Stimulated activated CD4-positive, alpha-beta T cell treated with anti-CD3 and anti-CD28 coated beads, Interleukin-12 subunit alpha, Interleukin-12 subunit beta, amount 100 ng/mL, for 4 hours (primary cell): ENCODE measurements around the gene SLC38A11.

ENCODE experiments used
- DNase-seq: peaks from one replicate; pipeline ENCODE4 v3.0.0-alpha.2; 2020

Gene SLC38A11

DNA sequence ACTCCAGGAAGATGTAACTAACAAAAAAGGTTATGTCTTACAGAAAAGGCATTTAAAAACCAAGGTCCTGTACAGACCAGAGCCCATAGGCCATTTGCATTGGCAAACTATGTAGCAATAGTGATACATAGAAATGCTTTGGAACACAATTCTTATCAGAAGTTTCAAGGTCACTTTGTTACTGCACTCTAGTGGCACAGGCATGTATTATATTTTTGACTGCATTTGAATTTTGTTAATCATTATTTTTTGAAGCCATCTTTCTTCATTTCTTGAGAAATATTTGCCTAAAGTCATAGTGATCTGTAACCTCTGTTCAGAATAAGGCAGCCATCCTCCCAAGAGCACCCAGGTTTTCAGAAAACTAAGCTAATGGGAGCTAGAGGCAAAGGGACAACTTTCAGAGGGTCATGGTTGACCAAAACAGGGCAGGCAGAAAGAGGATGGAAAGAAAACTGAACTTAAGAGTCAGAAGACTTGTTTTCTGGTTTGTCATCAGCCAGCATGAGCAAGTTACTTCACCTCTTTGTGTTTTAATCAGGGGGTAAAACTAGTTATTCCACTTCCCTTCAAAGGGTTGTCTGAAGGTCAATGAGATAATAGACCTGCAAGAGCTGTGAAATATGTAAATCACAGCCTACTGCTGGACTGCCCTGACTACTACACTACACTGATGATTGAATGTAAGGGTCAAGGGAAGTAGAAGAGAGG, 41.5 kb downstream of the SLC38A11 start:
- no peak for DNase-seq

- DNase-seq: no peak
Observed at GRCh38 chr2:164913011-164913410, 42.3 kb downstream of the SLC38A11 start.

DNA sequence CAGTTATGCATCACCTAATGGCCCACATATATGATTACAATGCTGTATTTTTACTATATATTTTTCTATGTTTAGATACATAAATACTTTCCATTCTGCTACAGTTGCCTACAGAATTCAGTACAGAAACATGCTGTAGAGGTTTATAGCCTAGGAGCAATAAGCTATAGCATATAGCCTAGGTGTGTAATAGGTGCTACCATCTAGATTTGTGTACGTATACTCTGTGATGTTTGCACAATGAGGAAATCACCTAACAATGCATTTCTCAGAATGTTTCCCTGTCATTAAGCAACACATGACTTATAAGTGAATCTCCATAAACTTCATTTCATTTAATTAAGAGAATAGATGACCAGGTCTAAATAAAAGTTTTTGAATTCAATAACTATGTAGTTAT, 43.5 kb downstream of the SLC38A11 start:
- DNase-seq: no peak

GRCh38 chr2:164910101-164910899, 45.0 kb downstream of the SLC38A11 start:
- DNase-seq: no peak

GRCh38 chr2:164906947-164907346, 48.4 kb downstream of the SLC38A11 start:
- no peak for DNase-seq

- no peak for DNase-seq
Observed at GRCh38 chr2:164905307-164905706, 50.0 kb downstream of the SLC38A11 start.

- DNase-seq: no peak
Observed at GRCh38 chr2:164903951-164904350, 51.4 kb downstream of the SLC38A11 start.

DNA sequence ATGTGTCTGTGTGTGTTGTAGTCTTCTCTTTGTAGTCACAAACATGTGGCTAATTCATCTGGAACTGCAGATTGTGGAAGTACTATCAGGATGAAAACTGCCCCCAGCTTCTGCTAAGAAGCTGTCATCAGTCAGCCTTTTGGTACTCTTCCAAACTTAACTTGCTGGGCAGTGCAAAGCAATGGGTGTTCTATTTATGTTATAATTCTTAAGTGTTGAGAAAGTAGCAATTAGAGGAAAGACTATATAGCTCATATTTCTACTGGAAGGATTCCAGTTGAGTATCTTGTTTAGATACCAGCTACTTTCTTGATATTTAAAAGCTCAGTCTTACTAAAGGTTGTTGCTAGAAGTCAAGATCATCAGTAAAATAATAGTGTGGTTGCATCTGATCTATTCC, 52.1 kb downstream of the SLC38A11 start:
- no peak for DNase-seq

DNA sequence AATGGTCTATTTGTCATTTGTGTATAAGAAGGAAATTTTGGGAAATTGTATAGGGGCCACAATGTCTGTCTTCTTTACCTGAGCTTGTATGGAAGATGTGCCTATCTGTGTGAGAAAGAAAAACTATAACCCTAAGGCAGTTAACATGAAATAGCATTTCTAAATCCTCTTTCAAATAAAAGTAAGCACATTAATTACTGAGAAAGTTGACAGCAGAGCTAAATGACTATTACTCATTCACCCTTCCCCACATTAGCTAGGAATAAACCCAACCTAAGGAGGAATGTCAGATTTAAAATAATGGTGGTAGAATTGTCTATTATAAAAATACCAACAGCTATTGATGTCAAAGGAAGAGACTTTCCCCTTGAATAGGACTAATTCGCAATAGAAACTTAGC, 56.2 kb downstream of the SLC38A11 start:
- no peak for DNase-seq

DNA sequence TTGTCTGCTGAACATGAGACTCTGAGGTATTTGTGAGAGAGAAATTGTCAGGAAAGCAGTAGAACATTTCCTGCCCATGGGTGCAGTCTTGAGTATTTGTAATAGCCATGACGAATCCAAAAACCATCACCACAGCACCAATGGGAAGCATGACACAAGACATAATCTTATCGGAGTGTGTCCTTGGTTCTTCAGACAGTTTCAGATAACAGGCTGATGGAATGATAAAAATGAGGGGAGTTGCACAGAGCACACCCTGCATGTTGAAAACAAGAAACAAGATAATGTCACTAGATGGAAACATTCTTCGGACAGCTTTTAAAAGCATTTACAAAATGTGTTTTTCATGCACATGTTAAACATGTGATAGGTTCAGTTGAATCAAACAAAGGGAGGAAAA, 56.9 kb downstream of the SLC38A11 start:
- no peak for DNase-seq

DNA sequence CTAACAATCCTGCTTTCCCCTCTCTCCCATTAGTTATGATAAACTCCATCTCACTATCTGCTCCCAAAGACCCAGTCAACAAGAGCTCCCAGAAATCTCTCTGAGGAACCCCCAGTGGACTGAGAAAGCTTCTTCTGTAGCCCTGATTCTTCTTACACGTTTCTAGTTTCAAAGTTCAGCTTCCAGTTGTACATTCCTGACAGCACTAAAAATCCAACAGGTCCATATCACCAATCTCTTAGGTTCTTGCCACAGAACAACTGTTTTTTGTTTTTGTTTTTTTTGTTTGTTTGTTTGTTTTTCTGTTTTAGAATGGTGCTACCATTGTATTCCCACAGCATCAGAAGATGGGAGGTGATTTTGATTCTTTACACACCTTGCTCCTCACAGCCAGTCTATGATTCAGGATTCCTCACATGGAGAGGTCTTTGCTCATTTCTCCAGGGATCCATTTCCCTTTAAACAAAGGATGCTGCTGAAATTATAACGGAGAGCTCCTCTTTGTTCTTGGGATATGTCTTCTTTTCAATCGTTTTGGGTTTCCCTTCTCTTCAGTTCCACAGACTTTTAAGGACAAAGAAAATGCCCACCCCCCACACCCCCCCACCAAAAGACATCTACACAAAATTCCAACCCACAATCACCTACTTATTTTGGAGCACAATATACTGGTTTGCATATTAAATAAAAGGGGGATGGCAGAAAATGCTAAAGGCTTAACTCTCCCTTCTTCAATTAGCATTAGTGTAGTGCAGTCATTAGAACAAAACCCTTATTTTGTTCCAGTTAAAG, 57.7 kb downstream of the SLC38A11 start:
- DNase-seq: no peak

DNA sequence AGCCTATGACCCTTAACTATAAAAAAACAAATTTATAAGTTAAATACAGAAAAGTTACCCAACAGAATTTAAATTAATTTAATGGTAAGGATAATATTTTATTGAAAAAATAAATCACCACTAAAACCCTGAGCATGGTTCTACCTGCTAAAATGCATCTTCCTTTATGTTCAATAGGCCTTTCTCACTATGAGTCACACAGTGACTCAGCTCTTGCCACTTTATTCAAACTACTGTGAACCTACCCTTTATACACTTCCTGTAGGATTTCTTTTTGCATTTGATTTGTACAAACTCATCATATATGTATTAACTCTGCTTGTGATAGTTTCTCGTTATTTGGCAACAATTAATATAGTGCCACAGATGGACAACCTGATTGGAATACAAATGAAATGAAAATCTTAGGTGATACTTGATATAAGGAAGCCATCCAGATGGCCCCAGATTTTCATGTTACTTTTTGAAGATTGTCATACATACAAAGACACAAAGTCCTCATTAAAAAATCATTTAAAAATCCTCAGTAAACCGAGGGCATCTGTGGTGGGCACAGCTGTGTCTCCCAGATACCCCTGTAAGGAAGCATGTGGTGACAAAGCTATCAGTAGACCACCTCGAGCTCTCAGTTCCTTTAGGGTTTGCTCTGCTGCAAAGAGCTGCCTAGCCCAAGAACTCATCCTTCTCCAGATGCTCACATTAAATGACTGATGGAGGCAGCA, 58.5 kb downstream of the SLC38A11 start:
- no peak for DNase-seq

DNA sequence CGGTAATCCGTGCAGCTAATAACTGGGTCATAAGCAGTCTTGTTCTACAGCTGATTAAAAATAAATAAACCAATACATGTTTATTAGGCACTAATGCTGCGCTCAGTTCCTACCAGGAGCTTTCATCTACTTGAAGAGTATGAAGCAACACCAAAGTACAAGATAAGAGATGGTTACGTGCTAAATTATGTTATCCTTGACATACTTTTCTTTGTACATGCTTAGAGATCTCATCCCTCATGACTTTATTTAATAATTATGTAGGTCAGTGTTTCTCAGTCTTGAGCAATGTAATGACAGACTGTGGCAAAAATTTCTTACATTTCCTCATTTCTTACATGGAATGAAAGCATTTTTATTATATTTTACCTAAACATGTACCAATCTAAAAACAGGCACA, 59.1 kb downstream of the SLC38A11 start:
- no peak for DNase-seq

DNA sequence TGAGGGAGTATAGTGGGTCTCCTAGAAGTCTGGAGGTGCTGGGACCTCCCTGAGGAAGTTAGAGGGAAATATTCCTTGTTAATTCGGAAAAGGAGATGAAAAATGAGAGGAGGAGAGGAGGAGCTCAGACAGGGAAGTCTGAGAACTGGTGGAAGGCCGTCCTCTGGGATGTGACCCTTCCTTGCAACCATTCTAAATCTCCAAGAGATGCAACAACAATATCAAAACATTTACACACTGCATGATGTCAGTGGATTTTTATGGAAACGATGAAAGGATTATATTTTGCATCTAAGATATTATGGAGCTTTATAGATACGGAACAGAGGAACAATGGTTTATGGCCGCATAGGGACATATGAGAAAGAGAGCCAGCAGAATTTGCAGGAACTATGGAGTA, 63.9 kb downstream of the SLC38A11 start:
- DNase-seq: no peak

DNA sequence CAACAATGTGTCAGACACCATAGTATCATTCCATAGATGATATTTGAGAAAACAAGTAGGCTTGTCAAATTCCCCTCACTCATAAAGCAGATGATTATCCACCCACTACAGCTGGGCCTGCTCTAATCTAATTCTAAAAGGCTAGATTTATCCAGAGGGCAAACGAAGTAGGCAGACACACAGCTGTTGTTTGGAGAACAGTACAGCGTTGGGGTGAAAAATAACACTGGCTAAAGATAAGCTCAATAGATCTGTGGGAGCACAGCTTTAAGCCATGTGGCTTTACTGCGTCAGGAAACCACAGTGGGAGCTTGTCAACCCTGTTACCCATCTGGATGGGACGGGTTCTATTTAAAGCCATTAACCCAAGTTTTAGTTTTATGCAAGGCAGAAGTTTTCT, 64.8 kb downstream of the SLC38A11 start:
- DNase-seq: no peak

DNA sequence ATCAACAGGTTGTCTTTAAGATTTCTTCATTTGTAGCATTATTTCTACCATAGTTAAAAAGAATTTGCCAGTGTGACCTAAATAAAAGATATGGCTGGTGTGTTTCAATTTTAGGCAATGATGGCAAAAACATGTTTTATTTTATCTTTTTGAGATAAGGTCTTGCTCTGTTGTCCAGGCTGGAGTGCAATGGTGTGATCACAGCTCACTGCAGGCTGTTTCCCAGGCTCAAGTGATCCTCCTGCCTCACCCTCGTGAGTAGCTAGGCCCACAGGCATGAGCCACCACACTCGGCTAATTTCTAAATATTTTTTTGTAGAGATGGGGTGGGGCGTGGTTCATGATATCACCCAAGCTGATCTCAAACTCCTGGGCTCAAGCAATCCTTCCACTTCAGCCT, 66.7 kb downstream of the SLC38A11 start:
- no peak for DNase-seq

- DNase-seq: no peak
Observed at GRCh38 chr2:164887434-164888144, 67.7 kb downstream of the SLC38A11 start.

- DNase-seq: no peak
Observed at GRCh38 chr2:164882276-164882675, 73.0 kb downstream of the SLC38A11 start.

GRCh38 chr2:164881524-164881923, 73.8 kb downstream of the SLC38A11 start:
- DNase-seq: no peak

DNA sequence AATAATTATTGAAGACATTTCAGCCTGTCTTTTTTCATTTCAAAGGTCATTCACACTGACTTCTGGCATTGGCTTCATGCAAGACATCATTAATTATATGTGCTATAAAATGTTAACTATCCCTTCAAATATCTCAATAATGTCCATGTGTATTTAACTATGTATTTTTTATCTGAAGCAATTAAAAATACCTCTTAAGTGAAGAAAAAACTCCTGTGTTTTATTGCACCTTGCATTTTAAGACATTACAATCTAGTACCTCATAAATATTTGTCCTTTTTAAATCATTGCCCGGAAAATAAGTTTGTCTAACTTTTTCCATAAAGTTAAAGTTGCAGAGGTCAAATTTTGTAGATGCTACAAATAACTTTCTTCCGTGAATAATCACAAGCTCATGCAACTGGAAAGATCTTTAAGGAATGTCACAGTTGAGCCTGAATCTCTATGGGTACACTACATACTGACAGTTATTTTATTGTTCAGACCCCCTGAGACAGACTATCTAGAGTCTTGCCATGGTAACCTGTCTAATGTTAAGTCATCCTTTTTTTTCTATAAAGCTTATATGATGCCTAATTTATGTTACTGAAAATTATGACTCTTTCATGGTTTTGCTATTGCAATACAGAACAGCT, 75.3 kb downstream of the SLC38A11 start:
- no peak for DNase-seq

- DNase-seq: no peak
Observed at GRCh38 chr2:164877927-164878326, 77.4 kb downstream of the SLC38A11 start.

DNA sequence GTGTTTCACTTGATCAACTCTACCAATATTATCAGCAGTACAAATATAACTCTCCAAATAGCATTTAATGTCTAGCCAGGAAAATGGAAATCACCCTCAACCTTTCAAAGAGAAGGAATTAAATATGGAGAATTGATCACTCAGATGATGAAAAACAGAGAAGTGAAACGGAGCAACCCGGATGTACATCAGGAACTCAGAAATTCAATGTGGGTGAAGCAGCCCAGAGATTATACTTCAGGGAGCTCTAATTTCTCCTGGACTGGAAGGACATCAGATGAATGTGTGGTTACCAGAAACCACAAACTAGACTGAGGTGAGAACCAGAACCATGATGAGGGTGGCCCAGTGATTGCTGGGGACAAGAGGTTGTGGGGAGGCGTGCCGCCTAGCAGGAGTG, 78.2 kb downstream of the SLC38A11 start:
- no peak for DNase-seq
